ENCODE results near the gene CCL4. TPM values are rescaled to one million over a fixed set of nuclear protein-coding genes. Genes with fewer than 3 reads are reported as not detected.
"Not testable (repeated sequence)": the region's sequence is repeated elsewhere in the genome, so short reads cannot be mapped to it uniquely, and the experiment has no call there.

The CCL4 gene
- total and polyA plus RNA-seq, 8 donors, result 1.6 to 10.7 (median 8.1) TPM; not detected in 2

GRCh38 chr17:36111068-36111490 lies 7.5 kb downstream of the CCL4 start:
- WGBS, 5 donors, result 63 to 72% (median 67%) methylated on average over 4 of the region's 4 CpGs
- no peak overlapping the region for H3K4me3 ChIP-seq
- TF ChIP-seq, protein P1, sequence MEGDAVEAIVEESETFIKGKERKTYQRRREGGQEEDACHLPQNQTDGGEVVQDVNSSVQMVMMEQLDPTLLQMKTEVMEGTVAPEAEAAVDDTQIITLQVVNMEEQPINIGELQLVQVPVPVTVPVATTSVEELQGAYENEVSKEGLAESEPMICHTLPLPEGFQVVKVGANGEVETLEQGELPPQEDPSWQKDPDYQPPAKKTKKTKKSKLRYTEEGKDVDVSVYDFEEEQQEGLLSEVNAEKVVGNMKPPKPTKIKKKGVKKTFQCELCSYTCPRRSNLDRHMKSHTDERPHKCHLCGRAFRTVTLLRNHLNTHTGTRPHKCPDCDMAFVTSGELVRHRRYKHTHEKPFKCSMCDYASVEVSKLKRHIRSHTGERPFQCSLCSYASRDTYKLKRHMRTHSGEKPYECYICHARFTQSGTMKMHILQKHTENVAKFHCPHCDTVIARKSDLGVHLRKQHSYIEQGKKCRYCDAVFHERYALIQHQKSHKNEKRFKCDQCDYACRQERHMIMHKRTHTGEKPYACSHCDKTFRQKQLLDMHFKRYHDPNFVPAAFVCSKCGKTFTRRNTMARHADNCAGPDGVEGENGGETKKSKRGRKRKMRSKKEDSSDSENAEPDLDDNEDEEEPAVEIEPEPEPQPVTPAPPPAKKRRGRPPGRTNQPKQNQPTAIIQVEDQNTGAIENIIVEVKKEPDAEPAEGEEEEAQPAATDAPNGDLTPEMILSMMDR (IDR thresholded peaks at IDR 0.05), result no peak
- TF ChIP-seq POLR2AphosphoS5 (IDR thresholded peaks at IDR 0.05), result no peak
- TF ChIP-seq POLR2A (IDR thresholded peaks at IDR 0.05), result no peak
- TF ChIP-seq EP300 (IDR thresholded peaks at IDR 0.05), result no peak
- no peak for DNase-seq
- intact Hi-C loops (cut with DNase I; ENCODE audit: low total_unique reads), result no loop called here
- H3K27ac ChIP-seq, result no peak overlapping the region
- H3K4me1 ChIP-seq, result no peaks in the 10 kb centered on the region
- peaks cover 0 to 9% (median 4%) of the 10 kb centered on the region in 4 donors for H3K9me3 ChIP-seq
- no peaks in the 10 kb centered on the region for H3K27me3 ChIP-seq
- H3K36me3 ChIP-seq, result no peaks in the 10 kb centered on the region

- Histone ChIP-seq H3K4me3 (no peak overlapping the region), H3K27ac (no peak overlapping the region), H3K36me3 (no peaks in the 10 kb centered on the region), H3K27me3 (no peaks in the 10 kb centered on the region), H3K4me1 (no peaks in the 10 kb centered on the region), H3K9me3 (peaks cover 0 to 9% (median 4%) of the 10 kb centered on the region in 4 donors)
- TF ChIP-seq POLR2A (IDR thresholded peaks at IDR 0.05) (no peak), EP300 (IDR thresholded peaks at IDR 0.05) (no peak), POLR2AphosphoS5 (IDR thresholded peaks at IDR 0.05) (no peak)
- TF ChIP-seq, protein P1 (IDR thresholded peaks at IDR 0.05), result no peak
- intact Hi-C loops (cut with DNase I; ENCODE audit: low total_unique reads), result no loop called here
- no peak for DNase-seq
These were observed 8.9 kb downstream of the CCL4 start for GRCh38 chr17:36112572-36112971.

DNA sequence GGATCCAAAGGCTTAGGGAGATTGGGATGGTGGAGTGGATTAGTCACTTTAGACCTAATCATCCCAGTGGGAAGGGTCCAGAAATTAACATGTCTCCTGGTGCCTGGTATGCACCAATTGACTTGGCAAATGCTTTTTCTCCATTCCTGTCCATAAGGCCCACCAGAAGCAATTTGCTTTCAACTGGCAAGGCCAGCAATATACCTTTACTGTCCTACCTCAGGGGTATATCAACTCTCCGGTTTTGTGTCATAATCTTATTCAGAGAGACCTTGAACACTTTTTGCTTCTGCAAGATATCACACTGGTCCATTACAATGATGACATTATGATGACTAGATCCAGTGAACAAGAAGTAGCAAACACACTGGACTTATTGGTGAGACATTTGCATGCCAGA lies 9.5 kb downstream of the CCL4 start:
- H3K36me3 ChIP-seq; H3K27me3 ChIP-seq; intact Hi-C loops (cut with DNase I; ENCODE audit: low total_unique reads); H3K4me3 ChIP-seq; H3K4me1 ChIP-seq; DNase-seq; H3K27ac ChIP-seq; H3K9me3 ChIP-seq: not testable (repeated sequence)
- WGBS, 5 donors, result 76 to 91% (median 83%) methylated on average over 1 of the region's 1 CpG

DNA sequence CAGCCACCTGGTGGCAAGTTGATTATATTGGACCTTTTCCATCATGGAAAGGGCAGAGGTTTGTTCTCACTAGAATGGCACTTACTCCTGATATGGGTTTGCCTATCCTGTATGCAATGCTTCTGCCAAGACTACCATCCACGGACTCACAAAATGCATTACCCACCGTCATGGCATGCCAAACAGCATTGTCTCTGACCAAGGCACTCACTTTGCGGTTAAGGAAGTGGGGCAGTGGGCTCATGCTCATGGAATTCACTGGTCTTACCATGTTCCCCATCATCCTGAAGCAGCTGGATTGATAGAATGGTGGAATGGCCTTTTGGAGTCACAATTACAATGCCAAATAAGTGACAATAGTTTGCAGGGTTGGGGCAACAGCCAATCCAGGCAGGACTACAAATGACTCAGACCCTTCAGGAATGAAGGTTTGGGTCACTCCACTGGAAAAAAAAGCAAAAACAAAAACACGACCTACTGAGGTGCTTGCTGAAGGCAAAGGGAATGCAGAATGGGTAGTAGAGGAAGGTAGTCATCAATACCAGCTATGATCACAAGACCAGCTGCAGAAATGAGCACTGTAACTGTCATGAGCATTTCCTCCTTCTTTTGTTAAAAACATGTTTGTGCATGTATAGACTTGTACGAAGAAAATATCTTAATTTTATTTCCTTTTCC lies 11.5 kb downstream of the CCL4 start:
- H3K27ac ChIP-seq; H3K36me3 ChIP-seq; DNase-seq; intact Hi-C loops (cut with DNase I; ENCODE audit: low total_unique reads); H3K4me1 ChIP-seq; H3K4me3 ChIP-seq; H3K9me3 ChIP-seq: not testable (repeated sequence)
- WGBS, 5 donors, result 78 to 87% (median 84%) methylated on average over 5 of the region's 5 CpGs
- peaks cover 0 to 11% (median 0%) of the 10 kb centered on the region in 3 donors for H3K27me3 ChIP-seq

- H3K36me3 ChIP-seq; DNase-seq; H3K4me1 ChIP-seq; intact Hi-C loops (cut with DNase I; ENCODE audit: low total_unique reads); H3K27ac ChIP-seq; H3K9me3 ChIP-seq; H3K4me3 ChIP-seq: not testable (repeated sequence)
- peaks cover 0 to 11% (median 0%) of the 10 kb centered on the region in 3 donors for H3K27me3 ChIP-seq
These were observed 12.0 kb downstream of the CCL4 start for GRCh38 chr17:36115649-36115977.

DNA sequence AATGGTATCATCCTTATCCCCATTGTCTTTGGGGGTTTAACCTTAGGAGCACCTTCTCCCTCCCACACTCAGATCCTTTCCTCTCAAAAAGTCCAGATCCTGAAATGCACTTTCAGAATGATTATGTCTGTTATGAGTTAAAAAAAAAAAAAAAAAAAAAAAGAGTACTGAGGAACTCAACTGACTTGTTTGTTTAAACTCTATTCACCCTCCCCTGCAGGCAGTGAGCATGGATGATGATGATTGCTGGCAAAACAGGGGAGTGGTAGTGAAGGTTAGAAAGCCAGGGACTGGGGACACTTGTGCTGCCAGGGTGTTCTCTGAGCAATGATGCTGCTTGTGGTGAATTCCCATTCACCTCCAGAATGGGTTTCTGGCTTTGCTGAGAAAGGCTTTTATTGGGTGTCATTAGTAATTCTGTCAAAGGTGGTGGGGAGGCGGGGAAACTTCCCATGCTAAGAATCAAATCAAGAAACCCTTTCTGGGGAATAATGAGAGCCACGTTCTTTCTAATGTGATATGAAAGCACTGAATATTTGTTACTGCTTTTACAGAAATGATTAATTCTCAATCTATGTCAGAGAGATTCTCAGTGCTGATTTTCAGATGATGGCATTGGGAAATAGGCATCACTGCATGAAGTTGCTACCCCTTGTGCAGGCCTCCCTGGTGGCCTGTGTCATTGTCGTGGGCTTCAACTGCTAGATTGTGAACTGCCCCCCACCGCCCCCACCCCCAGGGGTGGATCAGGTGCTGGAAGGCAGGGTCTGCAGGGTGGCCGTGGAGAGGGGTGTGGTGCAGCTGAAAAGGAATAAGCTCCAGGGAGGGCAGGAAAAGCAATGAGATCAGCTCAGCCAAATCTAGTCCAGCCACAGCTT lies 14.1 kb downstream of the CCL4 start:
- Histone ChIP-seq H3K27me3 (peaks cover 0 to 11% (median 0%) of the 10 kb centered on the region in 3 donors), H3K9me3 (peaks cover 0 to 2% (median 0%) of the 10 kb centered on the region in 4 donors), H3K4me3 (no peak overlapping the region), H3K4me1 (no peaks in the 10 kb centered on the region), H3K27ac (no peak overlapping the region), H3K36me3 (no peaks in the 10 kb centered on the region)
- intact Hi-C loops (cut with DNase I; ENCODE audit: low total_unique reads), result no loop called here
- TF ChIP-seq EP300 (IDR thresholded peaks at IDR 0.05) (no peak), POLR2A (IDR thresholded peaks at IDR 0.05) (no peak), POLR2AphosphoS5 (IDR thresholded peaks at IDR 0.05) (no peak)
- TF ChIP-seq, protein P1 (IDR thresholded peaks at IDR 0.05), result no peak
- WGBS, 5 donors, result 30 to 62% (median 35%) methylated on average over 2 to 5 of the region's 5 CpGs
- DNase-seq, result no peak
